GM19023 (cell line): ENCODE measurements around the gene SPTBN1.

ENCODE experiments used
- ATAC-seq: cut with Tn5 transposase; IDR thresholded peaks from one replicate; pipeline ENCODE4 v1.9.1; 2021; ENCODE audit warnings: mild to moderate bottlenecking, moderate library complexity; ENCODE audit not compliant: unreplicated experiment

SPTBN1 gene

DNA sequence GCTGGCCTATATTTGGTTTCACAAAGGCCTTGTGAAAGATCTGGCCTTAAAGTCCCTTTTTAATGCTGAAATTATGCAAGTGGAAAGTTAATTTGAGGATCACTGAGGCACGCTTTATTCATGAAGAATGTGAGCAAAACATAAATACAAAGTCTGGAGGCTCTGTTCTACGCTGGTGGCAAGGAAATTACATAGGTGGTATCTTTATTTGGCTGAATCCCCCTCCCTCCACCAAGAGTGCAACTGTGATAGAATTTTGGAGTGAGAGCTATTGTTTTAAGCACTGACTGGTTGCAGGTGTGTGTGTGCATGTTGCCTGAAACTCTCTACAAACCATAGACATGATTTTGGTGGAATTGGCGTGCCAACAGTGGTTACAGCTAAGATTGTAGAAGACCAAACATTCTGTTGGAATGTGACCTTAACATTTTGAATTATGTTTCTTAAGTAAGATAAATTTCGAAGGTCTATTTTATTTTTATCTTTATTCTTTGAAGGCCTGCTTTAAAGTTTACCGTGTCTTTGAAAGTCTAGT lies 114.3 kb downstream of the SPTBN1 start:
- no peak for ATAC-seq

DNA sequence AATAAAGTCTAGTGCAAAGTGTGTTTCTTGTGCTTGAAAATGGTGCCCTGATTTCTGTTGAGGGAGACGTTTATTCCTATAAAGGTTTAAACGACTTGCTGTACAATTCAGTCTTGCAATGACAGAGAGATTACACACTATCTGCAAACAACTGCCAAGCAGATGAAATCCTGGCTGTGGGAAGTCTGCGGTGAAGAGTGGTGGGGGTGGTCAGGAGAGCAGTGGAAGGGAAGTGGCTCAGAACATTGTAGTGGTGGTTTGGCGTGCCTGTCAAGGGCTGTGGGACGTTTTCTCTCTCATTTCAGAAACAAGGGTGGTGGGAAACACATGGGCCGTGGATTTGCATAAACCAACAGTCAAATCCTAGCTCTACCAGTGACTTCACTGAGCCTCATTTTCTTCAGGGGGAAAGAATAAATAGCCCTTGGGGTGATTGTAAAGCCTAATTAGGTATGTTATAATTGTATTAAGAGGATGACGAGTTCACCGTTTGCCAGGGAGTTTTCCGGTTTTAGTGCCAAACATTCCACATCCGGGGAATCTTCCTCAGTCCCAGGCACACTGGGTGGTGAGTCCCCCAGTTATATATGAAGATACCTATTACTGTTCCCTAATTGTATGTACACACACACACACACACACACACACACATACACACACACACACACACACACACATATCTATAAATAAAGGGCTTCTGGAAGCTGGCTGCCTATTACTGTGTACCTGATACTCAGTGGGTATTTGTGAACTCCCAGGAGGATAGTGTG lies 115.0 kb downstream of the SPTBN1 start:
- ATAC-seq, result peak; percentile 65

DNA sequence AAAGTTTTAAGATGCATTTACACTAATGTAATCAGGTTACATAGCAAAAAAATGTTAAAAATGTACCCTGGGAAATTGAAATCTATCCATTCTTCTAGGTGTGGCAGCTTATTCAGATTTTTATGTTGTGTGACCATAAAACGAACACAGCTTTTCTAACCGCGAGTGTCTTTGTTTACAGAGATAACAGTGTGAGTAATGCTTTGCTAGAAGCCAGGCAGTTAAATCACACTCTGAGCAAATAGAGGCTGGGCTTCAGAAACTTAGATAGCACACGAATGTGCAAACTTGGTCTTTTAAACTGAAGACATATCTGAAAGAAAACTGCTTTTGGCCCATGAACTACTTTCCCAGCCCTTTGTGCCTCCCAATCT lies 116.1 kb downstream of the SPTBN1 start:
- no peak for ATAC-seq

DNA sequence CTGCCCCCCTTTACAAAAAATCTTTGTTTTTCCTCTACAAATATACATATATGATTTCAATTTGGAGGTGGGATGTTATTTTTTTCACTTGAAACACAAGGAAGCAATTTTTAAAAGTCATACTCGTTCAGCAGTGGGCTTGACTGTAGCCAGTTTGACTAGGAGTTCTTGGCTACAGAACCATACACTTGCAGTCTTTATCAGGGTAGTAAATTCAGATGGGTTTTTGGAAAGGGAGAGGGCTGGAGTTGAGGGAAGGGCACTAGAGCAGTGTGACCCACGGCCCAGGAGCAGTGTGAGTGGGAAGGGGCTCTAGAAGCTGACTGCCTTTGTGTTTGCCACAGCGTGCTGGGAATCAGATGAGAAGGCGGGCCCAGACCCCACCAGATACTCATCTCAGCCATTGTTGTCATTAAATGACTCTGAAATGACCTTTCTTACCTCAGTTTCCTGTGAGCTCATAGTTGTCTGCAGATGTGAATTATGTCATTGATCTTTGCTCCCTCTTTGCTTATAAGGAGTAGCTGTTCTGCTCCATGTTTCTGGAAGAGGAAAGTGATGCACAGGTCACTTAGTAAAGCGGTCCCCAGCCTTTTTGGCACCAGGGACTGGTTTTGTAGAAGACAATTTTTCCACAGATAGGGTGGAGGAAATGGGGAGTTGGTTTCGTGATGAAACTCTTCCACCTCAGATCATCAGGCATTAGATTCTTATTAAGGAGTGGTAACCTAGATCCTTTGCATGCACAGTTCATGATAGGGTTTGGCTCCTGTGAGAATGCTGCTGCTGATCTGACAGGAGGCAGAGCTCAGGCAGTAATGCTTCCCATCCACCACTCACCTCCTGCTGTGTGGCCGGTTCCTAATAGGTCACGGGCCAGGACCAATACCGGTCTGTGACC lies 116.8 kb downstream of the SPTBN1 start:
- no peak for ATAC-seq

DNA sequence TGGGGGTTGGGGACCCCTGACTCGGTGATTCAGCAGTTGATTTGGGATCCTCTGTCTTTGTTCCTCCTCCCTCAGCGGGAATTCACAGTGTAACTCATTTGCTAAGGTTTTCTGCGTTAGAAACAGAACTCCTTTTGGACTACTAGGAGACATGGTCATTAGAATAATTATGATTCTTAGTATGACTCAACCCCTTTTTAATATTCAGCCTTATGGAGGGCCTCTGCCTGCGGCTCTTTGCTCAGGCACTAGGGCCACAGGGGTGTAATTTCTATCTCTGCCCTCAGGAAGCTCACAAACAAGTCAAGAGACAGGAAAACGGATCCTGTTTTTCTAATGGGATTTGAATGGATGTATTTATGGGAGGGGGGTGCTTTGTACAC lies 117.4 kb downstream of the SPTBN1 start:
- ATAC-seq, result no peak

DNA sequence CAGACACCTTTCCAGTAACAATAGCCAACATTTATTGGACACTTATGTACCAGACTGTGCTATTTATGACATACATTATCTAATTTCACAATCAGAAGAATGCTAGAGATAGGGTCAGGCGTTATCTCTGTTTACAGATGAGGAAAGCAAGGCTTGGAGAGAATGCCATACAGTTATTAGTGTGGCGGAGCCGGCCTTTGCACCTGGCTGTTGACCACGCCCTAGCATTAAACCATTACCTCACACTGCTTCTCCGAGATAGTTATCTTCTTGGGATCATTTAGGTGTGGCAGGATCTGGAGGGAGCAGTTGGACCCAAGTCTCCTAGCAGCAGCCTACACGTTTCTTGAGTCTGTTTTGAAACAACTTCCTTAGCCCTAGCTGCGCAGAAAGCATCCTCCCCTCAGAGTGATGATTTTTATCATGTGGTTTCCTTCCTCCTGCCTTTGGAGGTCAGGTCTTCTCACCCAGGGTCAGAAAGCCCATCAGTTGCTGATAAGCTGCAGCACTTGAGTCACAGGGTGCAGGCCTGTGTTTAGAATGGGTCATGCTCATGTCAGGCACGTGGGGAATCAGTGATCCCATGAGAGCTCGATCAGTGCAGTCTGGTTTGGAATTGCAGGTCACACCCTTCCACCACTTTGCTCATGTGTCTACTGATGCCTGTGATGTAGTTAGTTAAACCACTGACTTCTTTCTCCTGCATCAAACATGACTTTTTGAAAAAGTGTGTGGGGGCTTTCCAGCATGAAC lies 118.2 kb downstream of the SPTBN1 start:
- ATAC-seq, result peak; percentile 30

DNA sequence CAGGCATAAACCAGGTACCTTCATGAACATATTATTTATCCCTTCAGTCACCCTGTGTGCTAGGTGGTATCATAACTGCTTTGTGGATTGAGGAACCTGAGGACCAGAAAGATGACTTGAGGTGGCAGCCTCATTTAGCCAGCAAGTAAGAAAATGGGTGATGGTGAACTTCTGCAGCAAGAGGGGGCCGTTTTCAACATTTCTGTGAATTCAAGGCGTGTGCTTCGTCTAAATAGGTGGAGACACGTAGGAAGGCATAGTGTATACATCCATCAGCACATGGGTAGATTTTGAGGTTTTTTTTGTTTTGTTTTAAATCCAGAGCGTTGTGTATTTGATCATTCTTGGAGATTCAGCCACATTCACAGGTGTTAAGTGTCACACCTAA lies 118.7 kb downstream of the SPTBN1 start:
- ATAC-seq, result no peak

DNA sequence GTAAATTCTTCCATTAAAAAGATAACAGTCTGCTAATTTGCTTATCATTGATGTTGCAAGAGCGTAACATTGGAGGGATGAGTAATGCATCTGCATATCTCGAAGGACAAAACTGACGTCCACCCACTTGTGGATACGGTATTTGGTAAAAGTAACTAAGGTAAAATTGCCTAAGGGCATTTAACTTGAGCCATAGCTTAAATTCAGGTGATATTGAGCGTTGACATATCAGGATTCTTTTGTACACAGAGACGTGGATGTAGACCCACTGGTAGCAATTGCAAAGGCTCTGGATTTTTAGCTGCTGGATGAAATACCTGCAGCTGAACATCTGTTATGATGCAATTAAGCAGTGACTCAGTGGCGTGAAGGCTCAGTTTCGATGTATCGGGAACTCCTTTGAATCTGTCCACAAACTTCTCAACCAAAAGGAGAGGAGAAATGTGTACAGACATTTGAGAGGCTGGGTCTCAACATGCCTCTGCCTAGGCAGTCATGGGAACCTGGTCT lies 119.3 kb downstream of the SPTBN1 start:
- ATAC-seq, result no peak

DNA sequence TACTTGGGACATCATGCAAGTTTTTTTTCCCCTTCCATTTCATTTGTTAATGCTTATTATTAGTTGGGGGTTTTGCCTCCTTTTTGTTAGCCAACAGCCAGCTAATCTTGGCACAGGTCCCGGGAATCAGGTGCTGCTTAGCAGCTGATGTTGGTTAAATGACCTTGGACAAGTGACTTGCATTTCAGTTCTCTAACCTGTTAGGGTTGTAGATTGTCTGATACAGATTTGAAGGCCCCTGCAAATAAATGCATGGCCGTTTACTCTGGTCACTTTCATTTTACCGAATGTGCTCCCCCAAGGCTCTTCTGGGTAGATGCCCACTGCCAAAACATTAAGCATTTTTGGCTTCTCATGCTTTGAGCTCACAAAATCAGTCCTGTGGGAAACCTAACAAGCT lies 120.9 kb downstream of the SPTBN1 start:
- ATAC-seq, result no peak

DNA sequence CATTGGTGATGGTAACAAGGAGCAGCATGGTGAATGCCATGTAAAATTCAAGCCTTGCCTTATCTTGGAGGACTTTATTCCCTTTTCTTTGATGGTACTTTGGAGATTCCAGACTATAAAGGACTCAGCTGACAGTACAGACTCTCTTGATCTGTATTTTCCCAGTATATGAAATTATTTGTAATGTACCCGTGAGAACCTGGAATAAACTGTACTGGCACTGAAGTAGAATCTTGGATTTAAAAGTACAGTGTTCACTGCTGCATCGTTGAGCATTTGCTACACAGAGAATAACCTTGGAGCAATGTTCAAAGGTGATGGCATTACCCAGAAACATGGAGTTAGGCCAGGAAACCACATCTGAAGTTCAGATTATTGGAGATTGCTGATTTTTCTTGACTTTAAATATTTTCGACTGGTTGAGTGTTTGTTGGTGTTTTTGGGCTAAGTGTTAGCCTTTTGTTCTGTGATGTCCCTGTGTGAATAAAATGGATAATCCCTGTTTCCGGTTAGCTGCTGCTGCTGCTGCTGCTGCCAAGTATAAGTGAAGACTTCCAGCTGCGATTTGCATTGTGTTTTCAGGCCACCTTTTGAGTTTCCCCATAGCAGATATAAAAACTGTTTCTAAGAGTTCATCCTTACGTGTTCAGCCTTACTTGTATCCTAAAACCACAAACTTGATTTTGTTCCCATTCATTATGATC lies 122.0 kb downstream of the SPTBN1 start:
- no peak for ATAC-seq

DNA sequence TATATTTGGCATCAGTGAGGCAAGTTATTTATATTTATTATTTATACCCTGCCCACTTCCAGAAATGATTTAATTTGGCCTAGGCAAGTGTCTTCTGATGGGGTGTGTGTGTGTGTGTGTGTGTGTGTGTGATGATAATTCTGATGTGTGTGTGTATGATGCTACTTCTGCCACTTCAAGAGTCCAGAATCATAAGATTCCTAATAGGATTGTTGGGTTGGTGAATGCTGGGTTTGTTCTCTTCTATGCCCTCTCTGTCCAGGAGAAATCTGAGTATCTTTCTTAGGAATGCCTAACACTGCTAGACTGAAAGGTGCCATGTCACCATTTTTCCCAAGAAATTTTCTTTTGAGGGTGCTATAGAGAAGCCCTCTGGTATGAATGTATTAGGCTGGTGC lies 122.5 kb downstream of the SPTBN1 start:
- no peak for ATAC-seq

DNA sequence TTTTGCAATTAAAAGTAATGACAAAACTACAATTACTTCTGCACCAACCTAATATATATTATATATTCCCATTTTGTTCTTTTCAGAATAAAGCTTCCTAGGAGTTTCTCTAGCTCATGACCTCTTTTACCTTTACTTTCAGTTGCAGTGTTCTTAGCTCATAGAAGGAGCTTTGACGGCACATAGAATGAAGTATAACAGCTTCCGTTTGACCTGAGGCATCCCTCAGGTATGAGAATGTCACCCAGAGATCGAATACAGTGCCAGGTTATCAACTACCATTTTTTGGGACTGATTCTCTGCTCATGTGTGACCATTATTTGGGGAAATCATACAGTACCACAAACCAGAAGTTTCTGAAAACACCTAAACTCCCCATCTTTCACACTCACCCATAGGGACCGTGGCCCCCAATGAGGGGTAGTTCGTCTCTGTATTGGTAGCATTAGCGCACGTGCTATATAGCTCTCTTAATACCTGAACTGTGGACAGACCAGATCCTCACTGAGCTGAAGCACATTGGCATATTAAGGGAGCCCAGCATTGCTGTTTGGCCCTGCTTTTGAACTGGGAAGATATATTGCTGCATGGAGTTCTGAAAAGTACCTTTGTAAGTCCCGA lies 123.0 kb downstream of the SPTBN1 start:
- ATAC-seq, result no peak

DNA sequence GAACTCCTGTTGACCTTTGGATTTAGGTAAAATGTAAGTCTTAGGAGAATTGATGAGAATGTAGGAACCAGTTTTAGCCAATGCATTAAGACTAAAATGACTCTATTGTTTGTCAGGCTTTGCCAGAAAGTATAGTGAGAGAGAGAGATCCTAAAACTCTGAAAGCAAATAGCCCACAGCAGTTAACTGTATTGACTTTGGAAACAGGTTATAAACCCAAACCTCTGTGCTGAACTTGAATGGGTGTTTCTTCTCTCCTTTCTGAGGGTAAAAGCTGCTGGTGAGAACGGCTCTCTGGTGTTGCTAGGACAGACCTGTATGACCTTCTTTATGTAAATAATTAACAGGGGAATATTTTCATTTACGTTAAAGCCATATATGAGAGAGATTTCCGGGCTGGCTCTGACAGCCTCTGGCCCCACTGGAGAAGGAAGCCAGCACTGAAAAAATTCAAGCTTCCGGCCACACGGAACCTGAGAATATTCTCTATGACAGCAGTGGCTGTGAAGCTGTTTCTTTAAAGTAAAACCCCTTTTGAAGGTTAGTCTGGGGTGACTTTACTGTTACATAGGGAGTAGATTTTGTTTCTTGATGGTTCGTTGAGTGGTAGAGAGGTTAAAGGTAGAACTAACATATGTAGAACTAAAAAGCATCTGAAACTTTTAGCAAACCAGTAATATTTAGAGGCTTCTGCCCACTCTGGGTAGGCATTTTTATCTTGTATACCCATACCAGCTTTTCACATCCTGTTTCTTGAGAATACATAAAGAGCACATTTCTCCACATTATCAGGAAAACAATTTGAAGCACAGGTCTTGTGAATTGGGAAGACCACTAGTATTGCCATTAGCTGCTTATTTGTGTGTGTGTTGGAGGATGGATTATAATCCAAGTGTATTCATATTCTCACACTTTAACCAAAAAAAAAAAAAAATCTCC lies 123.8 kb downstream of the SPTBN1 start:
- ATAC-seq, result peak; percentile 92

DNA sequence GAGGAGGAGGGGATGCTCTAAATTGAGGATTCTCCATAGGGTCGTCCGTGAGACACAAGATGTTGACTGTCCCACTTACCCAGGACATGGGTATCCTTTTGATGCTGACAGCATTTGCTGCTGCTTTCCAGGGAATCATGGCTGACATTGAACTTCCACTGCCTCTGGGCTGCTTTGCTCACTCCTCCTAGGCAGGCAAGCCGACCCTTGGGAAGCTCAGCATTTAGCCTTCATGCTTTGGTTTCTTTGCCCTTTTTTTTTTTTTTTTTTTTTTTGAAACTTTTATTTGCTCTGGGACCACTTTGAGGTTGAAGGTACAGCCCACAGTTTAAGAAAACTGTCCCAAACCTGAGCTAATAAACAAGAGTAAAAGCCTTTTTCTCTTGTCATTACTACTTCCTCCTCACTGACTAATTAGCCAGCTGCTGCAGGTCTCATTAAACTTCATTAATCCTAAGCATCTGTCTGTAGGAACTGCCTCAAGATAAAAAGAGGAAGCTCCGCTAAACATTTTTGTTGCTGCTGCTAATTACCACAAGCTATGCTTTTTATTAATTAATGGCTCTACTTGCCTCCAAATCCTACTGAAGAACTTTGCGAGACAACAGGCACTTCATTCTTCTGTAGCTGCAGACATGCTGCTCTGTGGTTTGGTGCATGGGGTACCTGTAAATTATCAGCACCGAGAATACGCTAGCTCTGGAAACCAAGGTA lies 125.4 kb downstream of the SPTBN1 start:
- no peak for ATAC-seq

DNA sequence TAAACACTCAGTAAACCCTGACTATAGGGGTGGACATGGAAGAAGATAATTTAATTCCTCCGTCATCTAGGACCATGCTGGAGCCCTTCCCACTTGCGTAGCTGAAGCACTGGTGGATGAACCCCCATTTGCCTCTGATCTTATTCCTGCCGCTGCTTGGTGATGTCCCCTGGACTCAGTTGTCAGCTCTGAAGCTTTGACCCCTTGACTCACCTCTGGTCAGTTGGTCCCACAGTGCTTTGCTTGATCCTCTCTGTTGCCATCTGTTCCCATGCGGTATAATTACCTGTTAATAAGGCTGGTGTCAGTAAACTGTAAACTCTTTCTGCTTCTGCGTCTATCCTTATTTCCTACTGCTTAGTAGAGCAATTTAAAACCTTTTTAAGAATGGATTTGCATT lies 126.9 kb downstream of the SPTBN1 start:
- no peak for ATAC-seq

DNA sequence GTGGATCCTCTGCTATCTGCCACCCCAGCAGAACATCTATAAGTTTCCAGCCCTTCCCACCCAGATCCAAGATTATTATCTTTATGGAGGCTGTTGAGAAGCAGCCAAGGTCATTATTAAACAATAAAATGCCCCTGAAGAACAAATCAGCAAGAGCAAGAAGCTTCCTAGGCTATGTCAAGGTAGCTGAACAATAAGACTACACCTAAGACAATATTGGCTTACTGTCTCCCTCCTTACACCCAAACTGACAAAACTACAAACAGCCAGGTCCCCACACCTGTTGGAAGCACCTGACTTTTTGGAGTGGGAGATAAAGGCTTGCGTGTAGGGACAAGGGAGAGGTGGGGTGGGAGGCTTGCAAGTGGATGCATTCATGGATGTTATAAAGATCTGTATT lies 128.5 kb downstream of the SPTBN1 start:
- ATAC-seq, result no peak

DNA sequence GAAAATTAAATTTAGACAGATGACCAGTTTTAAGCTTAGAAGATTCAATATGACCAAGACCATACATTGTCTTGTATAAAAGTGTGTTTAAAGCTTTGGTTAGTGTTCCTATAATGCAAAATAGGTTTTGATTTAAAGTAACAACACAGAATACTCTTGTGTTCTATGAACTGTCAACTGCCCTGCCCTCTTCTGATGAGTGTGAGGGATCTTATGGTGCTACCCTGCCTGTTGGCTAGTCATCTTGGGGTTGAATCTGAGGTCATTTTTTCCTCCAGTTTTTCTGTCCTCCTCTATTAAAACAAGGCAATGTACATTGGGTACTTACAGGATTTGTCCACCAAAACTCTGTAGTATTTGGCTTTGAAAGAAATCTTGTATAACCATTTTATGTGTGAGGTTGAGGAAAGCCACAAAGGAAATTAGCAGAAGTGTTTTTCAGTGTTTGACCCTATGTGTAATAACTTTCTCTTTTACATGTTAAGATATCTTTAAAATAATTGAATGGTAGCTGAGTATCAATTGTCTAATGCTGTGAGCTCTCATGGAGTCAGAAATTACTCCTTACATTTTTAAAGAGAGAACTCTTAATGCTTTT lies 129.1 kb downstream of the SPTBN1 start:
- no peak for ATAC-seq

DNA sequence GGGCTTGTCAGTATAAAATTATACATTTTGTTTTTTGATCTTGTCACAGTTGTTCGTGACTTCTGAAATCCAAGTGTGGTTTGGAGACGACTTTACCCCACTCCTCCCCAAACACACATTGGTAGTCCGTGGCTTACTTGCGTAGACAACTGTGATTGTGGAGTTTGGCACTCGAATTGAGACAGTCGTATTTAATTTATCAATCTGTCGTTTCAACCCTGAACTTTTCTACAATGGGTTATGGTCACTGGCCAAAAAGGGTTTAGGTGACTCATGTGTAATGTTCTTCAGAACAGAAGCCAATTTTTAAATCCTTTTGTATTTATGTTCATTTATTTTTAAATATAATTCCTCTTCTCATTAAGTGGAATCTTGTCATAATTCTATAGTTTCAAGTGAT lies 129.9 kb downstream of the SPTBN1 start:
- ATAC-seq, result no peak
